ENCODE results near the gene RTN3.

The RTN3 gene

DNA sequence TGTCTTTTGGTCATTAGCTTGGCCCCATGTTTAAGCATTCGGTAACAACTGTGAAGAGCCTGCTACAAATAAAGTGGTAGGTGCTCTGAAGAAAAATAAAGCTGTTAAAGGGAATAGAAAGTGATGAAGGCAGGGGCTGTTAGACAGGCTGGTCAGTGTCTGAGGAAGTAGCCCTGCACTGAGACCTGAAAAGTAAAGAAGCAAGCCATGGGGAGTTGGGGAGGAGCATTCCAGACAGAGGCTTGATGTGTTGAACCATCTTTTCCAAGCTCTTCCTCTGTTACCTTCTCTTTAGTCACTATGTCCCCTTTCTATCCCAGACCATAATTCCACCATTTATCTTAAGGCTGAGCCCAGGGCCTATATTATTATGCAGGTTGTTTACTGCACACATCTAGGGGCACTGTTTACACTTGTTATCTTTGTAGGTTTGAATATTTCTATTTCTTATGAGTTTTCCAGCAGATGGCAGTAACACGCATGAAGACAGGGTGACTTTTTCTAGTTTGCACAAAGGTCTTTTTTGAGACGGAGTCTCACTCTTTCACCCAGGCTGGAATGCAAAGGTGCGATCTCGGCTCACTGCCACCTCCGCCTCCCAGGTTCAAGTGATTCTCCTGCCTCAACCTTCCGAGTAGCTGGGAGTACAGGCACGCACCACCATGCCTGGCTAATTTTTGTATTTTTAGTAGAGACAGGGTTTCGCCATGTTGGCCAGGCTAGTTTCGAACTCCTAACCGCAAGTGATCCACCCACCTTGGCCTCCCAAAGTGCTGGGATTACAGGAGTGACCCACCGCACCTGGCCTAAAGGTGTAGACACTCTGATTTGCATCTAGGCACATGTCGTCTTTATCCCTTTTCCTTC lies 64.2 kb downstream of the RTN3 start:
- no peak for DNase-seq (ENCODE audit: low read depth)

DNA sequence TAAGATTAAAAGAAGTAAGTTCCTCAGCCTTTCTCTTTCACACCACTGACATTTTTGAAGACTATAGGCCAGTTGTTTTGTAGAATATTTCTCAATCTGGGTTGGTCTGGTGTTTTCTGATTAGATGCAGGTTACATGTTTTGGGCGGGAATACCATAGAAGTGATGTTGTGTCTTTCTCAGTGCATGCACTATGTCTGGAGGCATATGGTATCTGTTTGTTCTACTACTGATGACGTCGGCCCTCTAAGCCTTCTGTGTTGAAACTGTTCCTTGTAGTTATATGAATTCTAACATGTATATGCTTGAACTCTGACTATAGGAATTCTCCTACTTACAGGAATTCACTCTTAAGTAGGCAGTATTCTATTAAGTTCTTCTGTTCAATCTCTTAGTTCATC lies 65.7 kb downstream of the RTN3 start:
- DNase-seq (ENCODE audit: low read depth), result no peak

DNA sequence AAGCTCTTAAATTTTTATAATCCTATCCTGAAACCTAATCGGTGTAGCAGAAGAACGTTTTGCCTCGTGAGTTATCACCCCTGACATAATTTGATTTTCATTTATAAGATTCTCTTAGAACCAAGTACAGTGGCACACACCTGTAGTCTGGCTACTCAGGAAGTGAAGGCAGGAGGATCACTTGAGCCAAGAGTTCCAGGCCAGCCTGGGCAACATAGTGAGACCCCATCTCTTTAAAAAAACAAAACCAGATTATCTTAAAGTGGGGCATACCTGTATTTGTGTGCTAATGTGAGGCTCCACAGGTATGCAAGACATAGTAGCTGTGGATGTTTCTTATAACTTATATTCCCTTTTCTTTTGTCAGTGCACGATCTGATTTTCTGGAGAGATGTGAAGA lies 68.3 kb downstream of the RTN3 start:
- DNase-seq (ENCODE audit: low read depth), result no peak

DNA sequence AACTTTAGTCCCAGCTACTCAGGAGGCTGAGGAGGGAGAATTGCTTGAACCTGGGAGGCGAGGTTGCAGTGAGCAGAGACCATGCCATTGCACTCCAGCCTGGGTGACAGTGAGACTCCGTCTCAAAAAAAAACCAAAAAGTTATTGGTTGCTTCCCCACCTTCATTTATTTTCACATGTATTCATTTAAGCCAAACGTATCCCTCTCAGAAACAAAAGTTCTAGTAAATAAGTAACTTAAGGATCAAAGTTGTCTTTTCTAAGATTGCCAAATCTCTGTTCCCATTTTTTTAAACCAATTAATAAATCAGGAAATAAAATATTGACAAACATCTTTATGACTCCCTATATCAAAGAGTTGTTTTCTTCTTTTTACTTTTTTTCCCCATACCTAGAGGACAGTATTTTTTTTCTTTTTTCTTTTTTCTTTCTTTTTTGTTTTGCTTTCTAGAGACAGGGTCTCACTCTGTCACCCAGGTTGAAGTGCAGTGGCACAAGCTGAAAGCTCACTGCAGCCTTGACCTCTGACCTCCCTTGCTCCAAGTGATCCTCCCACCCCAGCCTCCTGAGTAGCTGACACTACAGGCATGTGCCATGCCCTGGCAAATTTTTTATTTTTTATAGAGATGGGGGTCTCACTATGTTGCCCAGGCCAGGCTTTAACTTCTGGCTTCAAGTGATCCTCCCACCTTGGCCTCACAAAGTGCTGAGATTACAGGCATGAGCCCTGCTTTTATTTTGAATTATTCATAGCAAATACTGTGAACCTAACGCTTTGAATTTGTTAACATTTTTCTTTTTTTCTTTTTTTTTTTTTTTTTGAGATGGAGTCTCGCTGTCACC lies 75.8 kb downstream of the RTN3 start:
- DNase-seq (ENCODE audit: low read depth), result no peak

DNA sequence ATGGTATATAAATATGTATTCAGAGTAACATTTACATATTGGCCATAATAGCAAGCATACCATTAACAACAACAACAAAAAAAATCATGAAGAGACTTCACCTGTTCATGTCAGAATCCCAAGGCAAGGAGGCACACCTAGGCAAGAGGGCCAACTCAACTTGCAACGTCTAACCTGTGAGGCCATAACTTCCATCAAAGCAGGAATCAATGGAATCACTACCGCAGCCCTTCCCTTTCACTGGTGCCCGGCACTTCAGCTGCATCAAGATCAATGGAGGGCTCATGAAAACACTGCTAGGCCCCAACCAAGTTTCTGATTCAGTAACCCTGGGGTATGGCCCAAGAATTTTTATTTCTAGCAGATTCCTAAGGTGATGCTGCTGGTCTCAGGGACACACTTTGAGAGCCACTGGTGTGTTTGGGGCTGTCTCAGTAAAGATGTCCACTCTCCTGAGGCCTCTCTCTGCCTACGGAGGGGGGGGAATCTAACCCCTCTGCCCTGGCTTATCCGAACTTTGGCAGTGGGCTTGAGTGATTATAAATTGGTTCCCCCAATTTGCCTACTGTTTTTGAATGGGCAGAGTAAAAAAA lies 79.3 kb downstream of the RTN3 start:
- no peak for DNase-seq (ENCODE audit: low read depth)

DNA sequence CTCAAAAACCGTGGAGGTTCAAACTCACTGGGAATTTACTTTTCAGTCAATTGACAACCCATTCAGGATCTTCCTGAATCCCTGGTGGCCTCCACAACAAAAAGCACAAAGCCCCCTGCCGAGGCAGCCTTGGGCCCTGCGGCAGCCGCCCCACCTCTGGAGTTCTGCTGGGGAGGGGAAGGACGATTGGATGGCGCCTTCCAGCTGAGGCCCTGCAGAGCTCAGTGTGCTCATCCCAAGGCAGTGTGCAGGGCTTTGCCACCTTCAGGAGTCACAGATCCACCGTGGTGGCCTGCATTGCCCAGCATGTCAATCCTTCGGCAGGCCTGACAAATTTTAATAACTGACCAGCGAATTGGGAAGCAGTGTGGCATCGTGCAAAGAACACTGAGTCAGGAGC lies 79.9 kb downstream of the RTN3 start:
- DNase-seq (ENCODE audit: low read depth), result no peak

DNA sequence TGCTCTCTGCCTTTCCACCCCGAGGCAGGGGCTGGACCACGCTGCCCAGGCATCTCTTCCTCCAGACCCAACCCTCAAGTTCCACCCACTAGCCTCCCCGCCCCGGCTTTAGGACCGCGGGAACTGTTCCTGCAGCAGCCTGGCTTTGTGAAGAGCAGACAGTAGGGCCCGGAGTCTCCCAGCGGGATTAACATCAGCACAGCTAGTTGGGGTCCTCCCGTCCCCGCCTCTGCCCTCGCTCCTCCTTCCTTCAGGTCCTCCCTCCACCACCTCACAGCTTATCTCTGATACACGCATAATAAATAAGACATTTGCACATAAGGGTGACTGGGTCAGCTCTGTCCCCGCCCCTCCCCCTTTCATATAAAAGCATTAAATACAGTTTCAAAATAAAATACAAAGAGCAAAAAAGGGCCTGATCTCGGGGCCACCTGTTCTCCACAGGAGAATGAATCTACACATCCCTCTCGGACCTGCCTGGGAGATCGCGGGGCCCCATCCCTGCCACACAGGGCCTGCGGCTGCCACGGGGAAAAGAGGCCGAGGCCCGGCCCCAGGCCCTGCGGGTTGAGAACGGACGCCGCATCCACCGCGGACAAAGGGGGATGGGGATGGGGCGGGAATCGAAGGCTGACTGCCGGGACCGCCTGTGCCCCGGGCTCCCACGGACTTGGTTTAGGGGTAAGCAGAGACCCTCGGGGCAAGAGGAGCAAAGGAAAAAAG lies 80.8 kb downstream of the RTN3 start:
- no peak for DNase-seq (ENCODE audit: low read depth)

DNA sequence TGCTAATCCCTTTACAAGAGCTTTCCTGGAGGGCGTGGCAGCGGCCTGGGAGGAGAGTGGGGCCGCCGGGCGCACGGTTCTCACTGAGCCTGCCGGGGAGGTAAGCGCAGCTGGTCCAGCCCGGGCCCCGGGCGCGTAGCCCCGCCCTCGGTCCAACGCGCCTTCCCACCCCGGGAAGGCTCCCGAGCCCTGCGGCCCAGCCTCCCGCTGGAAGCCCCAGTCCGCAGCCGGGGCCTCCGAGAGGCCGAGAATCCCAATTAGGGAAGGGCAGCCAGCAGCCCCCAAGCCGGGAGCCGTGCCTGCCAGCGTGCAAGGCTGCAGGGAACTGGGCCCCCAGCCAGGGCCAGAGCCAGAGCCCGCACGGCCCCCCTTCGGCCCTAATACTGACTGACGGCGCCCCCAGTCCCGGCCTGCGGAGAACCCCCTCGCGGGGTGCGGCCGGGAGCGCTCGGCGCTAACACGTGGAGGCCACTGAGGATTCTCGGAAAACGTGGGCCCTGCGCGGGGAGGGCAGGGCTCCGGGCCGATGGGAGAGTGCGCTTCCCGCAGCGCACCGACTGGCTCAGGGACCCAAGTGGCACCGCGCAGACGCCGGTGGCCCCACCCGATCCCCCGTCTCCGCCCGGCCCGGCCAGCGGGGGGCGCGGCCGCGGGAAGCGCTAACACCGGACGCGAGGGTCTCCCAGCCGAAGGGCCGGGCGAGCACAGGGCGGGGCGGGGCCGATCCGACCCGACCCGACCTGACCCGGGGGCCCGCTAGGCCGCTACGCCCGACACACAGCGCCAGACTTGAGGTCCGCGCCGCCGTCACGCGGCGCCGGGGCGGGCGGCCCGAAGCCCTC lies 81.6 kb downstream of the RTN3 start:
- DNase-seq (ENCODE audit: low read depth), result no peak

DNA sequence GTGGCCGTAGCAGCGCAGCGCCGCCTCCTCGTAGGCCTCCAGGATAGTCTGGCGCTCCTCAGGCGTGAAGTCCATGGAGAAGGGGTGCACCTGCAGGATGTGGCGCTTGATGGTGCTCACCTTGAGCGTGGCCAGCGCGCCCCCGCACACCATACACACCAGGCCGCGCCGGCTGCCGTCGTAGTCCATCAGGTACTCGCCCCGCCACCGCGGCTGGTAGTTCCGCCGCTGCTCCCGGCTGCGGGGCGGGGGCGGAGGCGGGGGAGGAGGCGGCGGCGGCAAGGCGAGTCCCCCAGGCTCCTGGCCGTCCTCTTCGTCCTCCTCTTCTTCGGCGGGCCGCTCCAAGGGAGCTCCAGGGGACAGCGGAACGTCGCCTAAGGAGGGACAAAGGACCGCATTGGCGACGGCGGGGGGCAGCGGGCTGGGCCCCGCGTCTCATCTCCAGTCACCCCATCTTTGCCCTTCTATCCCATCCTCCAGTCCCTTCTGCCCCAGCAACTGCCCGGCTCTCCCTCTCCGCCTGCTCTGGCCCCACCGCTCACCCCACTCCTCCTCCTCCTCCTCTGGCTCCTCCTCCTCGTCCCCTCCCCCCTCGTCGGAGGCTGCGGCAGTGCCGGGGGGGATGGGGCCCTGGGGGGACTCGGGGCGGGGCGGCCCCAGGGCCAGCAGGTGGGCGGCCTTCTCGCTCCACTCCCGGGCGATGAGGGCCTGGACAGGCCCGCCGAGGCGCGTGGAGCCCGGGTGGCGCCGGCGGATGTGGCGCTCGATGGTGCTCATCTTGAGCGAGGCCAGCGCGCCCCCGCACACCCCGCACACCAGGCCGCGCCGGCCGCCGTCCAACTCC lies 82.4 kb downstream of the RTN3 start:
- DNase-seq (ENCODE audit: low read depth), result no peak

DNA sequence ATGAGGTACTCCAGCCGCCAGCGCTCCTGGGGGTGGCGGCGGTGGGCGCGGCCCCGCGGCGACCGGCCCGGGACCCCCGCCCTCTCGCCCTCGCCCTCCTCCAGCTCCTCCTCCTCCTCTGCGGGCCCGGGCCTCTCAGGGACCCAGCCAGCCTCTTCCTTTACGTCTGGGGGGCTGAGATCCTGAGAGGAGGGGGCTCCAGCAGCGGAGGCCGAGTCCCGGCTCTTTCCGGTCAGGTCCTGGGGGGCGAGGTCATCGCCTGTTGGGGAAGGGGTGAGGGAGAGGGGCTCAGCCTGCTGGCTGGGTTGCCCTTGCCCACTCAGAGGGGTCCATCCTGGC lies 83.0 kb downstream of the RTN3 start:
- no peak for DNase-seq (ENCODE audit: low read depth)

DNA sequence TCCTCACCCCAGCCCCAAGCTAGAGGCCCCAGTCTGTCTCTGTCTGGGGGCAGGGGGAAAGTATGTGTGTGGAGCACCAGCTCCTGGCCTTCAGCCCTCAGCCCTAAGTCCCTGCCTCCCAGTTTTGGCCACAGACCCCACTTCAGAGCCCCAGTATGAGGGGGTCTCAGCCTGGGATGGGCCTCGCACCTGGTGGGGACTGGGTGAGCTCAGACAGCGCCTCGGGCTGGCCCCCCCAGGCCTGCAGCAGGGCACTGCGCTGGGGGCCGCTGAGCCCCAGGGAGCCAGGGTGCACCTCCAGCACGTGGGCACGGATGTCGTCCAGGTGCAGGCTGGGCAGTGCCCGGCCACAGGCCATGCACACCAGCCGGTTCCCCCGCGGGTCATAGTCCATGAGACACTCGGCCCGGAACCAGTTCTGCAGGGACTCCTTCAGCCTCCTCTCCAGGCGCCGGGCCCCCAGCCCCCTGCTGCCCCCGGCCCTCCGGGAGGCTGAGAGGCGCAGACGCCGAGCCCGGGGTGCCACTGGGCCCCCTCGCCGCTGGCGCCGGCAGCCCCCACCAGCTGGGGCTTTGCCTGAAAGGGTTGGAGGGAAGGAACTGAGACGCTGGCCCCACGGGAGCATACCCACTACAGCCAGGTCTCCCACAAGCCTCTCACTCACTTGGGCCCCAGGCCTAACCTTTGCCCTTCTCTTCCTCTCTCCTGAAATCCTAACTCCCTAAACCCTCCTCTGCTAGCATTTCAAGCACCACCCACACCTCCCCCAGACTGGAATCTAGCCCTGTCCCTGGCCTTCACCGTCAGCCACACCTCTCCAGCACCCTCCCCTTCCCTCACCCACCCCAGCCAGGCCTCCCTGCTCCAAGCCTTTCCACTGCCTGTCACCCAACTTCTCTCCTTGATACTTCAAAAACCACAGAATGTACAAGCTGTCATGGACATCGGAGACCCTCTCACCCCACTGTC lies 83.7 kb downstream of the RTN3 start:
- DNase-seq (ENCODE audit: low read depth), result no peak

DNA sequence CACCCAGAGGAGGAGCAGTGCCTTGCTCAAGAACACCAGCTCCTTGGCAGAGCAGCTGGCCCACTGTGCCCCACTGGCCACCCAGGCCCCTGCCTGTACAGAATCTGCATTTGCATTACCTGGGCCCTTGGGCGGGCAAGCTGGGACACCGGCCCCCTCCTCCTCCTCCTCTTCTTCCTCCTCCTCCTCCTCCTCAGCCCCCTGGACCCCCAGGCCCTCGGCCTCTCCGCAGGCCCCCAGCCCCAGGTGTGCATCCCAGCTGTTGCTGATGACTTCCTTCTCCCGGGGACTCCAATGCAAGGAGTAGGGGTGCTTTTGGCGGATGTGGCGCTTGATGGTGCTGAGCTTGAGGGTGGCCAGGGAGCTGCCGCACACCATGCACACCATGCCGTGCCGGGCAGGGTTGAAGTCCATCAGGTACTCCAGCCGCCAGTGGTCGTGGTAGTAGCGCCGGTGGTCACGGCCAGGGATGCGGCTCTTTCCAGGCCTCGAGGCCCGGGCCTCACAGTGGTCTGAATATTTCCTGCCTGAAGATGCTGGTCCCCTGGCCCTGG lies 84.5 kb downstream of the RTN3 start:
- DNase-seq (ENCODE audit: low read depth), result no peak

DNA sequence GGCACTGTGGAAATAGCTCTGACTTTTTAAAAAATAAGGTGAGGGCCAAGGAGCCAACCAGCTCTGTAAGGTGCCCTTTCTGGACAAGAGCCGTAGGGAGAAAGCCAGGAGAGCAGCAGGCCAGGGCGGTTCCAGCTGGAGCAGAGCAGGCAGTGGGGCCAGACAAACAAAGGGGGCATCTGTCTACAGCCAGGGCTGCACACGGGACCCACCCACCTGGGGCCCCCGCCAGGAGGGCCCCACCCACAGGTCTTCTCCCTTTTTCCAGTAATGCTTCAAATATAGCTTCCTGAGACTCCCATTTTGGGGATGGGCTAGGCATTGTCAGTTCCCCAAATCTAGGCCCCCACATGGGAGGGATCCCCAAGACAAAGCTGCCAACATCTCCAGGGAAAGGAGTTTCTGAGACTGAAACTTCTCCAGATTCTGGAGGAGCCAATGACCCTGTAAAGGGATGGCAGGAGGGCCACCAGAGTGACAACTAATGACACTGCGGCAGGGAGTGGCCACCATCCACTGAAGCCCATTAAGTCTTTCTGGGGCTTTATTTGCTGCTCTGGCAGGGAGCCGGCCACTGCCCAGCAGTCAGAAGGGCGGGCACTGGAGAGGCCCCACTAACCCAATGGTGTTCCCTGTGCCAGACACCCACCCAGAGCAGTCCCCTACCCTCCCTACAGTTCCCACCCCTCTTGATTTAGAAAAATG lies 85.4 kb downstream of the RTN3 start:
- DNase-seq (ENCODE audit: low read depth), result no peak

DNA sequence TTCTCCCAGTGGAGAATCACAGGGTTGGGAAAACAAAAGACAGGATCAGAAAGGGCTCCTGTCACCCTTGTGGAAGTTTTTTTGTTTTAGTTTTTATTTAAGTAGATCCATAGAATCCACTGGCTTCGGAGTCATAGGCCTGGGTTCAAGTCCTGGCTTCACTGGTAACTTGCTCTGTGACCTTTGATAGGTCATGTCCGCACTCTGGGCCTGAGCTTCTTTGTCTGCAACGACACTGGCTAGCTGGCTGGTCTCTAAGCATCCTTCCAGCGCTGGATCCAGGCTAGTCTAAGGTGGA lies 85.9 kb downstream of the RTN3 start:
- no peak for DNase-seq (ENCODE audit: low read depth)

DNA sequence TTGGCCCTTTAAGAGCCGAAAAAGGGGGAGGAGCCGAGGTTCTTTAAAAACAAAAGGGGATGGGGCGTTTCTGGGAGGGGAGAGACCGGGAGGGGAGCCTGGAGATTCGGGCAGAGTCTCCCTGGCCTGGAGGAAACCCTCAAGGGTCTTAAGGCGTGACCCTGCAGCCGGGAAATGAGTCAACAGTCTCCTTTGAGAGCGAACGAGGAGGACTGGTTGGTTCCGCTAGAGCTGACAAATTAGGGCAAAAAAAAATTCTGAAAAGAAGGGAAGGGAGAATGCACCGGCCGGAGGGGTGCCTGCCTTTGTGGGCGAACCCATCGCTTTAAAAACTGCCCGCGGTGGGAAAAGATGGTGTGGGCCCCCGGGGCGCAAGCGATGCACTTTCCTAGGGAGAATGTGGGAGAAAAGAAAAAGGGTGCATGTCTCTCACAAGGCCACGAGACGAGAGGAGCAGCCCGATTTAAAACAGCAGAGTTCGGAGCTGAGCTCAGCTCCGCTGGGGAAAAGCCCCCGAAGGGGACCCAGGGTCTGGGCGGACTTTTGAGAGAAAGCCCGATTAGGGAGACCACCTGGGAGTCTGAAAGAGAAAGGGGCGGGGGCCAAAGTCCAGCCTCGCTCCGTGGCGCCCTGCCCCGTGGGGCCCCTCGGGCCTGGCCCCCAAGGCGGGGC lies 86.4 kb downstream of the RTN3 start:
- DNase-seq (ENCODE audit: low read depth), result no peak

DNA sequence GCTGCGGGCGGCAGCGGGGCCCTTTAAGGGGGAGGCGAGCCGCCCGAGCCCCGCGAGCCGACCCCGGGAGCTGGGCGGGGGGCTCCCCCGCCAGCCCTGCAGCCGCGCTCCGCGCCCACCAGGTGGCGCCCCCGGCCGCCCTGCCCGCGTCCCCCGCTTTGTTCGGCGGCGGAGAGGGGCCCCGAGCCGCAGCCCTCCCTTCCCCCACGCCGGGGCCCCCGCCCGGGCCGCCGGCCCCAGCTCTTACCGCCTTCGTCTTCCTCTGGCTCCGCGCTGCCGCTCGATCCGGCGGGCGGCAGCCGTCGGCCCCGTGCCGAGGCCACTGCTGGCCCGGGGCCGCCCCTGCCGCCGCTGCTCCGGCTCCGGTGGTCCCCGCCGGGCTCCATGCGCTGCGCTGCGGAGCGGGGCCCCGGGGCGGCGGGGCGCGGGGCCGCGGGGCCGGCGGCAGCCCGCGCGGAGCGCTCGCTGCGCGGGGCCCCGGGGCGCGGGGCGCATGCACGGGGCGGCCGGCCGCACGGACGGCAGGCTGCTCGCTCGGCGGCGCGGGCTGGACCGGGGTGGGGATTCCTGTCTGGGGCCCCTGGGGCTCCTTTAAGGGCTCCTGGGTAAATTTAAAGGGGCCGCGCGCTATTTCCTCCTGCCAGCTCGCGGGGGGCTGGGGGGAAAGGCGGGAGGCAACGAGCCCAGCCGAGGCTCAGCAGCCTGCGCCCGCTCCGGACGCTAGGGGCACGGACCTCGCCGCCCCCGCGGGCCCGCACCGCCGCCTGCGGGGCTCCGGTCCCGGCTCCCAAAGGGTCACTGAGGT lies 87.1 kb downstream of the RTN3 start, which contains the start of gene ZFTA:
Gene ZFTA, minus strand, starts transcription at position 539 of the 805 bp plus-strand sequence. Its CDS starts 153 bp downstream, at position 386.
- peak; percentile 33 for DNase-seq (ENCODE audit: low read depth)
